ENCODE results near the gene PROZ.

GRCh38 chr13:113129921-113130750 lies 28.3 kb upstream of the PROZ start:
- TF ChIP-seq NFATC3 (IDR thresholded peaks at IDR 0.05): no peak
- TF ChIP-seq ZNF655 (CRISPR knock-in tag; IDR thresholded peaks at IDR 0.05): no peak
- TF ChIP-seq CTCF (IDR thresholded peaks at IDR 0.05 in 2 of 3, conservative IDR thresholded peaks at IDR 0.05 in 1 of 3; ENCODE audit: insufficient read depth in 2 of 3, low read depth in 1 of 3, low read length in 3 of 3): no peak
- TF ChIP-seq EGR1 (conservative IDR thresholded peaks at IDR 0.05): no peak
- TF ChIP-seq CHD4 (IDR thresholded peaks at IDR 0.05; ENCODE audit: insufficient read depth, insufficient replicate concordance, low read depth, low read length, poor library complexity, severe bottlenecking): no peak
- TF ChIP-seq ESRRA (IDR thresholded peaks at IDR 0.05; ENCODE audit: borderline replicate concordance, low read depth): no peak
- TF ChIP-seq GABPB1 (CRISPR knock-in tag; IDR thresholded peaks at IDR 0.05): no peak
- TF ChIP-seq, protein P1, sequence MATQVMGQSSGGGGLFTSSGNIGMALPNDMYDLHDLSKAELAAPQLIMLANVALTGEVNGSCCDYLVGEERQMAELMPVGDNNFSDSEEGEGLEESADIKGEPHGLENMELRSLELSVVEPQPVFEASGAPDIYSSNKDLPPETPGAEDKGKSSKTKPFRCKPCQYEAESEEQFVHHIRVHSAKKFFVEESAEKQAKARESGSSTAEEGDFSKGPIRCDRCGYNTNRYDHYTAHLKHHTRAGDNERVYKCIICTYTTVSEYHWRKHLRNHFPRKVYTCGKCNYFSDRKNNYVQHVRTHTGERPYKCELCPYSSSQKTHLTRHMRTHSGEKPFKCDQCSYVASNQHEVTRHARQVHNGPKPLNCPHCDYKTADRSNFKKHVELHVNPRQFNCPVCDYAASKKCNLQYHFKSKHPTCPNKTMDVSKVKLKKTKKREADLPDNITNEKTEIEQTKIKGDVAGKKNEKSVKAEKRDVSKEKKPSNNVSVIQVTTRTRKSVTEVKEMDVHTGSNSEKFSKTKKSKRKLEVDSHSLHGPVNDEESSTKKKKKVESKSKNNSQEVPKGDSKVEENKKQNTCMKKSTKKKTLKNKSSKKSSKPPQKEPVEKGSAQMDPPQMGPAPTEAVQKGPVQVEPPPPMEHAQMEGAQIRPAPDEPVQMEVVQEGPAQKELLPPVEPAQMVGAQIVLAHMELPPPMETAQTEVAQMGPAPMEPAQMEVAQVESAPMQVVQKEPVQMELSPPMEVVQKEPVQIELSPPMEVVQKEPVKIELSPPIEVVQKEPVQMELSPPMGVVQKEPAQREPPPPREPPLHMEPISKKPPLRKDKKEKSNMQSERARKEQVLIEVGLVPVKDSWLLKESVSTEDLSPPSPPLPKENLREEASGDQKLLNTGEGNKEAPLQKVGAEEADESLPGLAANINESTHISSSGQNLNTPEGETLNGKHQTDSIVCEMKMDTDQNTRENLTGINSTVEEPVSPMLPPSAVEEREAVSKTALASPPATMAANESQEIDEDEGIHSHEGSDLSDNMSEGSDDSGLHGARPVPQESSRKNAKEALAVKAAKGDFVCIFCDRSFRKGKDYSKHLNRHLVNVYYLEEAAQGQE (IDR thresholded peaks at IDR 0.05; ENCODE audit: borderline replicate concordance): no peak
- TF ChIP-seq, protein P1 (CRISPR knock-in tag; IDR thresholded peaks at IDR 0.05; ENCODE audit: low read depth): no peak
- TF ChIP-seq YY1 (IDR thresholded peaks at IDR 0.05; ENCODE audit: borderline replicate concordance in 1 of 3, control insufficient read depth in 1 of 3, extremely low read depth in 1 of 3, insufficient read depth in 3 of 3, insufficient read length in 1 of 3, insufficient replicate concordance in 2 of 3, low read depth in 1 of 3, low read length in 2 of 3): no peak
- TF ChIP-seq EZH2 (IDR thresholded peaks at IDR 0.05; ENCODE audit: borderline replicate concordance, low read depth, low read length): no peak
- no peak for TF ChIP-seq MBD2 (IDR thresholded peaks at IDR 0.05; ENCODE audit: borderline replicate concordance, low read depth)
- TF ChIP-seq SRF (CRISPR knock-in tag; IDR thresholded peaks at IDR 0.05): no peak

Measured in K562 (cell line).